ENCODE data around the gene DPF3.

Gene DPF3

DNA sequence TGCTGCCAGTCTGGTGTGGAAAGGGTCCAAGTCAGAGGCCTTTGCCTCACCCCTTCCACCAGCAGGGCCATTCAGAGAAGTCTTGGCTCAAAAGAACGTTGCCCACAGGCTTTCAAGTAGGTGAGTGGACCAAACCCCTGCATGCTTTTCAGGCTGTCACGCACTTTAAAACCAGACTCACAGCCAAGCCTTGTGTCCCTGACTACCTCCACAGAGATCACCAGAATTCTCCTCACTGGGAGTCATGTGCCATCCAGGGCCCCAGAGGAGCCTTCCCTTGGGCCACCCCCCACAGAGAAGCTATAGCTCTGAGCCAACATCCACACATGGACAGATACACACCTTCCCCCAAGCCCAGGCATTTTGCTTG is 283.1 kb downstream of the DPF3 start:
- DNase-seq: no peak

DNA sequence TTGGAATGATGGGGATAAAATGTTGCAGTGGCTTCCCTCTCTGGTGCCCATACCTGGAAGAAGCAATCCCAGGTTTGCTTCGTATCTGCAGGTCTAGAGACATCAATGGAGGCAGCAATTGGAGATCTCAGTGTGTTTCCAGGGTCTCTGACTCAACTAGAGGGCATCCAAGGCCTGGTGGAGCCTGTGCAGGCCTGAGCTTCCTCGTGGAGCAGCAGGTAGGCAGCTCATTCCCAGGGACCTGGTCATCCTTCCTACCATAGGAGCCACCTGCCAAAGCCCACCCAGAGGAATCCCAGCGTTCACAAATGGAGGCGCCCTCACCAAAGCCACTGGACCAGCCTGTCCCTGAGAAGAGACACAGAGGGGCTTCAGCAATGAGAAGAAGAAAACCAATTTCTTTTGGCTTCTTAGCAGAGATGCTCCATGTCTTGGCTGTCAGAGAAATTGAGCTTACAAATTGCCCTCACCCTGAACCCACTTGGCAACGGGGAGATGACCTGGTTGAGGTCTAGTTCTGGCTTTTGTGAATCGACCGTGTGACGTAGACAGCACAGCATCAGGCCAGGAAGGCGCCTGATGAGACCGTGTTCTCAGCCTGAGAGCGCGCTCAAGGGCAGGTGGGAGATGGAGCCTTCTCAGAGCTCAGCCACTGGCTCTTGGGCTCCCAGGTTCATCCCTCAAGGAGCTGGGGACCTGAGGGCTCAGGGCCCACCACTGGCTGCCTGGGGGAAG is 283.6 kb downstream of the DPF3 start:
- DNase-seq: no peak

DNA sequence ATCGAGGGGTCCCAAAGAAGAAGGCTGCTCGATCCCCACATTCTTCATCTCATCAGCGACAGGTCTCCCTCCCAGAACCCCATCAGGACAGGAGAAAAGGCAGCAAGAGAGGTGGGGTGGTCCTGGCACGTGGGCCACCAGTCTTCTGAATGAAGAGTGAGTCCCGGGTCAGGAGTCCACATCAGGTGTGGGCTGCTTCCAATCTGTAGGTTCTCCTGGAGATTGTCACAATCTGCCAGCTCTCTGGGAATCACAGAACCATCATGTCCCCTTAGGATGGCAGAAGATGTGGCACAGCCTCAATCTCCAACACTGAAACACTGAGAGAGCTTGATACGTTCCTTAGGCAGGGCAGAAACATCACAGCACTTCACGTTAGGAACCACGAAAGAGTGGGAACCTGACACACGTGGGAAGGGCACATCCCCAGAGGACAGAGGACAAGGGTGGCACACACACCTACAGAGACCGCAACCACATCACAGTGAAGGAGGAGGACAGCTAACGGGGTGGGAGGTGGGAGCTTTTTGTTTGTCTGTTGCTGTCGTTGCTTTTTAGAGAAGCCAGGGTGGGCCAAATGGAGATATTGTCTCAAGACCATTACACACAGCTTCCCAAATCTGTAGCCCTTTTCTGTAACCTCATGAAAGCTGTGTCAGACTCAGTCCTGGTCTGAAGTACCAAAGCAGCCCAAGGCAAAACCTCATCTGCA is 284.5 kb downstream of the DPF3 start:
- DNase-seq: no peak

DNA sequence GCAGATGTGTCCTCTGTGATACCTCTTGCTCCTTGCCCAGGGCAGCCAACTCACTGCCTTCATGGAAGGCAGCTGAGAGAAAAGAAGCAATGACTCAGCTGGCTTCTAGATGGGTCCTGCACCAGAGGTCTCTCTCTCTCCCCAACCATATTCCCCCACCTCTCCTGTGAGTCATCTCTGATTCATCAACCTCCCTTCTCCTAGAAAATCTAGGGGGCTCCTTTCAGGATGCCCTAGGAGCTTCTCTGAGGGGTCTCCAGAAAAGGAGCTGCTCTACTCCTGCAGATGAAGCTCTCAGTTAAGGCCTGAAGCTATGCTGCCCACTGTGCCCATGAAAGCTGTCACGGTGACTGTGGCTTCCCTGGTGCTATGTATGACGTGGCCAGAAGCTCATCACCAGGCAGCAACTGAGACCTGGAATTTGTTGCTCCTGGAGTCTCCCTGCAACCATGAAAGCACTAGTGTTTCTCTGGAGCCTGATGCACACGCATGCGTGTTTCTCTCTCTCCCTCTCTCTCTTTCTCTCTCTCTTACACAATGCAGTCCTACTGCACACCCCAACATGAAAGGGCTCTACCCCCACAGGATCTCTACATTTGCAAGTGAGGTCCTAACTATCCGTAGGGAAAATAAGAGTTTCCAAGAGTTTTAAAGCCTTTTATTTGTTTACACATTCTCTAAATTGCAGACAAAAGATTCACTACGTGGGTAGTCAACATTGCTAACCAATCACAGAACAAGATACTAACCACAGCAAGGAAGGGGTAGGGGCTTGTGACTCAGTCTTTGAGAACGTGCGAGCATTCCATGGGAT is 285.3 kb downstream of the DPF3 start:
- DNase-seq: no peak

DNA sequence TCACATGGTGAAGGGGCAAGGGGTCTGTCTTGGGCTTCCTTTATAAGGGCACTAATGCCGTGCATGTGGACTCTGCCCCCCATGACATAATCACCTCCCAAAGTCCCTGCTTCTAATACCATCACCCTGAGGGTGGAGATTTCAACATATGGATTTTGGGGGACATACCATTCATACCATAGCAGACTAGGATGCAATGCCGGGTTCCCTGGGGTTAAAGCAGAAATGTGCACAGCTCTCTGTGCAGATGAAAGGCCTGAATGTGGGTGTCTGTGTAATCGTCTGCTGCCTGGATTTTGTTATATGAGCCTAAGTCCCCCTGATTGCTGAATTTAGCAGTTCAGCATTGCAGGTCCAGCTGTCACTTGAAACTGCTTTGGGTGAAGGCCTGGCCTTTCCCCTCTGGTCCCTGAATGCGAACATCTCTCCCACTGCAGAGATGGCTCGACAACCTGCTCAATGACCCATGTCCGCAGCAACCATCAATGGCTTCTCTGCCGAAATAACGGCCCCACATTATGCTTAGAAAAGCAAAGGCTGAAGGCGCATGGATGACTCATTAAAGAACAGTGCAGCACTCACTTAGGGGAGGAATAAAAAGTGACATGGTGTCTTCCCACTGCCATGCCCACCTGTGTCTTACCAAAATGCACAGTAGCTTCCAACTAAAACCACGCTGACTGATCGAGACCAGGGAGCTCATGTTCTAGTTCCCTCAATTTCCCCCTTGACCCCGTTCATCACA is 286.3 kb downstream of the DPF3 start:
- DNase-seq: no peak

DNA sequence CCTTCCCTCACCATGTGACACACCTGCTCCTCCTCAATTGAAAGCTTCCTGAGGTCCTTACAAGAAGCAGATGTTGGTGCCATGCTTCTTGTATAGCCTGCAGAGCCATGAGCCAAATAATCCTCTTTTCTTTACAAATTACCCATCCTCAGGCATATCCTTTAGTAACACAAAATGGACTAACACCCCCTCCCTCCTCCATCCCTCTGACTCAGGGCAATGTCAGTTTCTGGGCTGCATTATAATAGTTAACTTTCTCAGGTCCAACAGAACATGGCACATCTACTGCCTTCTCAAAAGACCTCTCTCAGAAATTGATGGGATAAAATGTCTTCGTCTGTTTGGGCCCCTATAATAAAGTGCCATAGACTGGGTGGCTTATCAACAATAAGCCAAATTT is 287.0 kb downstream of the DPF3 start:
- DNase-seq: no peak

DNA sequence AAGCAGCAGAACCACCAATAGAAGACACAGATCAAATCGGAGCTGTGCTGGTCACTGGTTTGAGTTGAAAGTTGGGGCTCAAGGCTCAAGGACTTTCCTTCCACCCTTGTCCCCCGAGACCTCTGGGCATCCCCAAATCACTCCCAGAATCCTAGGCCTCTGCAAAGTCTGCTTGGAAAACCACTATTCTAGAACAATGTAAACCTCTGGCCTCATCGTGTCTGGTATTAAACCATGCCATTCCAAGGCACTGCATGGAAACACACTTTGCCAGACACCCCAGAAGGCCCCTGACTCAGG is 288.0 kb downstream of the DPF3 start:
- DNase-seq: no peak

DNA sequence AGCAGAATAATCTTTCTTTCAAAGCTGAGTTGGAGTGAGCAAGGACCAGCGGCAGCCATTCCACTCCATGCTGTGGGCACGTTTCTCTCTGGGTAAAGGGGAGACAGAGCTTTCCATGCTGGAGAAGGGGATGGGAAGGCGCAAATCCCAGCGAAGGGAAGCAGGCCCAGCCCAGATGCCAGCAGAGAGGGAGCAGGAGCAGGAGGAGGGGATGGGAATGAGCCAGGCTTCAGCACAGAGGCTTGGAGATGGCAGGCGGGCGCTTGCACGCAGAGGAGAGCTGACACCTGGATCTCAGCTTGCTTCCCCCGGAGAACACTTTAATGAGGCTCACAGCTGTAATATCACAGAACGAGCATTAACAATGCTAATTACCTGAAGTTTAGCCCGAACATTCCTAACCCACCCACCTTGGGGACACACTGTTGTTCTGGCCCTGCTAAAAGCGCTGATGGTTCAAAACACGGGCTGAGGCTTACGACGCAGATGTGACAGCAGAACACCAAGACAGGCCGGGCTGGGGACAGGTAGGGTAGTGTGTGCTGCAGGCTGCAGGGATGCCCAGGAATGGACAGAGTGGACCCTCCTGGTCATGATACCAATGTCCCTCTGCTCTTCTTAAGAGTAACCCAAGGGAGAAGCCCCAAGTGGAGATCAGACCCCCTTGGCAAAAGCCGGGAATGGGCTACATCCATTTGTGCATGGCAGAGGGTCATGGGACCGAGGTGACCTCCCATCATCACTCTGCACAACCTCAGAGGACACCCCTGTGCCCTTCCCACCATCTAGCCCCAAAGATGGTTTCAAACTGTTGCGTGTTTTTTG is 288.6 kb downstream of the DPF3 start:
- DNase-seq: no peak

DNA sequence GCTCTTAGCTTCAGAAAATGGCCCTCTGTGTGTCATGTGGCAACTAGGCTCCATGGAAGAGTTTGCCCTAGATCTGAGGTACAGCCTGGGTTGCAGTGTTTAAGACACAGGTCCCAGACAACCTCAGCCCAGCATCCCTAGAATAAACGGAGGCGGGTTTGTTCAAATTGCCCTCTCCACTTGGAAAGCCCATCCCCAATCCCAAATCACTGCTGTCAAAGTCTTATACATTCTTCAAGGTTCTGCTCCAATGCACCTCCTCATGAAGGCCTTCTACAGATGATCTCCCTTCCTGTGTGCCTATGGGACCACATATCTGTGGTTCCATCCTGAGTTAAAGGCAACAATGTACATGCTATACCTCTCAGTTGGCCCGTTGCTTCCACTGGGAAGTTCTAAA is 289.8 kb downstream of the DPF3 start:
- no peak for DNase-seq

DNA sequence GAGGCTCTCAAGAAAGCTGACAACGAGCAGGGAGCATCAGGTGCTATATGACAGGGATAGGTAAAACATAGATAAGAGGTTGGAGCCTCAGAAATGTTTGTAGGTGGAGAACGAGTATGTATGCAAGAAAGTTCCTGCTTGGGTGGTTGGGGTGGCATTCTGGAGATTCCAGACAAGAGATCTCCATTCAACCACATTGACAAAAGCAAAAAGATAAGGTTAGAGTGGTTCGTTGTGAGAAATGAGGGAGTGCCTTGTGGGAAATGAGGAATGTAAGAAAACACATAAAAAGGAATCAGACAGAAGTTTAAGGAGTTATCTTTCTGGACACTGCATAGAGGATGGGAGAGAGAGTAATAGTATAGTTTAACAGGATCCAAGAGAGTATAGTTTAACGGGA is 290.3 kb downstream of the DPF3 start:
- no peak for DNase-seq

DNA sequence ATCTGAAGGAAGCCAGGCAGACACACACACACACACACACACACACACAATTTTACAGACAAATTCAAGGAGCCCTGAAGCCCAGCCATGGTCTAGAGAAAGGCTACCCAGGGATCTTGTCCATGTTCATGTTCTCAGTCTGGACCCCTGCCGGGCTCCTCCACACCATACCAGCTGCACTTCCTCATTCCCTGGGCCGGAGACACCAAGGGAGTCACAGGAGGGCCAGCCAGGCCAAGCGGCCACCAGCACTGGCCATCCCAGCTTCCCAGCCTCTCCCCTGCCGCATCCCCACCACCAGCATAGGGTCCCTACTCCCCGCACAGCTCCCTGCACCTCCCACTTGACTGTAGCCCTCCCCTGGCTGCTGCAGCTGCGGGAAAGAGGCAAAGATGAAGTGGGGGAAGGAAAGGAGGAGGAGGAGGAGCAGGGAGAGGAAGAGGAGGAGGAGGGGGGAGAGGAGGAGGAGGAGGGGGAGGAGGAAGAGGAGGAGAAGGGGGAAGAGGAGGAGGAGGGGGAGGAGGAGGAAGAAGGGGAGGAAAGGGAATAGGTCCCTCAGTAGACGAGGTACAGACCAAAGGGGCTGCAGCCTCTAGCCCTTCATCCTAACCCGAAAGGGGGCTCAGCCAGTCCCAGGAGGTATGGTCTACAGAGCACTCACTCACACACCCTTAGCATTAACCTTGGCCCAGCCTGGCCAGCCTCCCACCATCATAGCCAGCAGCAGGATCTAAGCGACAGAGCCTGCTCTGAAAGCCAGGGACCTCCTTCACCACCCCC is 293.2 kb downstream of the DPF3 start:
- DNase-seq: no peak

DNA sequence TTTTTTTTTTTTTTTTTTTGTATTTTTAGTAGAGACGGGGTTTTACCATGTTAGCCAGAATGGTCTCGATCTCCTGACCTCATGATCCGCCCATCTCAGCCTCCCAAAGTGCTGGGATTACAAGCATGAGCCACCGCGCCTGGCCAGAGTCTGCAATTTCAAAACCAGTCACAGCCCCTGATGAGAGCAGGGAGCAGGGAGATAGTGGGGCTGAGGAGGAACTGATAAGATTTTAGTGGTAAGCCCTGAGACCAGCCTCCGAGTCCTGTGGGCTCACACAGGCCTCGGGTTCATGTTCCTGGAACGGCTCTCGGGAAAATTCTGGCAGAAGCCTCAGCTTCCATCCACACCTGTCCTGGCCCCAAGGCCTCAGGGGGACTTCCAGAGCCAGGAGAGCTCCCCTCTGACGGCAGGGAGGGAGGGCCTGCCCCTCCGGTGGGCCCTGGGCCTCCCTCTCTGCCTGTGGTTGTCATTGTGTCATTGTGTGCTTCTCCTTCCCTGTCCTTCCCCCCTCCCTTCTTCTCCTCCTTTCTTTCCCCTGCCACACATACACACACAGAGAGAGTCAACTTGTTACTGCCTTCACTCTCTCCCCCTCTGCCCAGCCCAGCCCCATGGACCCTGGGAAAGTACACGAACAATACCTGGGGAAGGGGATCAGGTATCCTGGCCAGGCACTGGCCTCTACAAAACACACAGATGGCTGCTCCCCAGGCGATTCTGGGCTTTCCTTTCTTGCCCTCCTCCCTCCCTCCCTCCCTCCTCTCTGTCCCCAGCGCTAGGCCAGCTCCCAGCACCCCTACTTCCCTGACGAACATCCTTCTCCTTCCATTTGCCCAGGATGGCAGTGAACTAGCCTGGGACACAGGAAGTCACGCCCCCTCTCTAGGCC is 294.1 kb downstream of the DPF3 start:
- DNase-seq: no peak

DNA sequence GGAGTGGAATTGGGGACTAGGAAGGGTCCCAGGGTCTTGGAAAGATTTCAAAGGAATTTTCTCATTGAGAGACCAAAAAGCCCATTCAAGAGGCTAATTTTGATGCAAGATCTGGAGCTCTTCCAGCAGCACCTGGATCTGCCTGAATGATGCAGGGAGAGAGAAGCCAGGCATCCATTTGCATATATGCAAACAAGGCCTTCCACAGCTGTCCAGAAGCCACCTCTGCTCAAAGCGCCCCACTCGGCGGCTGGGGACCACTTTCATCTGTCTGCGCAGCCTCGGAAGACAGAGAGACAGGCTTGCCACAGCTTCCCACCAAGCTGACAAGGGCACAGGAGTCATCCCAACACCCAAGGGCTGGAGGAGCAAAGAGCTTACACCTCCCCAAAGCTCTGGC is 295.6 kb downstream of the DPF3 start:
- DNase-seq: no peak

DNA sequence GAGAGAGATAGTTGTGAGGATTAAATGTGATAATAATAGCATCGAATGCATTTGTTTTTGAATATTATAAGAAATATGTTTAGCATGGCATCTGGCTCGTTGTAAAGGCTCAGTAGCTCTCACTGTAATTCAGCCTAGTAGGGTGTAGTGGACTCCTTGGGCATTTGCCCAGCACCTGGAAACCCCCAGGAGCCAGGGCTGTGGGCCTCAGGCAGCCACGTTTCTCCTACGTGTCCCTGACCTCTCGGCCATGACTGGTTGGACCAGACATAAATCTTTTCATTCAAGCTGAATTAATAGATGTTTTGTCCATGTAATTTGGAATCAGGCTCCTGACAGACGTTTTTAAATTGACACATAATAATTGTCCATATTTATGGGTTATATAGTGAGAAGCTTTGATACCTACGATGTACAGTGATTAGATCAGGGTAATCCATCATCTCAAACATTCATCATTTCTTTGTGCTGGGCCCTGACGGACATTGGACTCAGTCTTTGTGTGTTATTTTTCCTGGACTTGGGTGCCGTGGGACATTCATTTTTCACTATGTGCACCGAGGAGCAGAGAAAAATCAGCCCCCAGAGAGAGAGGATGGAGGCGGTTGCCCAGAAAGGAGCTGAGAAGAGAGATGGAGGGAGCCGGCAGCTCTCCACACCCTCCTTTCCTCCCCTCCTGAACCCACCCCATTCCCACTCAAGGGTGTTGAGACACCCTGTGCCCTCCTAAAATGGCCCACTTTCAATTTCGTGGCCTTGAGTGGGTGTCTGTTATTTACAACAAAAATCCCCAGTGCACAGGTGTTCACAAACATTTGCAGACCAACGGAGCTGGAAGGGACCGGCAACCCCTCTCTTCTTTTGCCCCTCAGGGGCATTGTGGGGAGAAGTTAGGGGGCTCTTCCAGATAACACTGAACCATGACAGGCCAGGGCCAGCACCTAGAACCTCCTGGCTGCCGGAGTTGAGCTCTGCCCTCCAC is 296.4 kb downstream of the DPF3 start:
- no peak for DNase-seq

DNA sequence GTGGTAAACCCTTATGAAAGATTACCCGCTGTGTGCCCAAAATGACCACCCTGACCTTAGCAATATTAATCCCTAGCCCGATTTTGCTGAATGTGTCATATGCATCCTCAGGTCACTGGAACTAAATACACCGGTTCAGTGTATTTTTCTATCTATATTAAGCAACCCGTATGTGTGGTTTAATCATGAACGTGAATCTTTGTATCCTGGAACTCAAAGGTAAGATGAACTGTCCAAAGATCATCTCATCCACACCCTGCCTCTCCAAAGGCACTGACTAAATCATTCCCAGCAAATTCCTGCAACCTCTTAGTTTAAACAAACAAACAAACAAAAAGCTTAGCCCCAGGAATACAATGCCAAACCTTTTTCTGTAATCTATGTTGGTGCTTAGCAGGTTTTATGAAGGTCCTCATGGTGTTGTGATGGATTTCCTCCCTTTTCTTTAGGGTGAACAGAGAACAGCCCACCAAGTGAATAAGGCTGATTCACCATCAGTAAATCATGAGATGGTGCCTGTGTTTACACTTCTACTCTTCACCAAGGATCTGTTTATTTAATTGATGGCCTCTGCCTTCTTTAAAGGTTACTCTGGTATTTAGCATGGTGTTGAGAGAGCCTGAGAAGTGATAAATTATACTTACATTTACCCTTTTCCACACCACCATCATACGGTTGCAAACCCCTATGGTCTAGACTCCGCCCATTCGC is 298.6 kb downstream of the DPF3 start:
- no peak for DNase-seq

DNA sequence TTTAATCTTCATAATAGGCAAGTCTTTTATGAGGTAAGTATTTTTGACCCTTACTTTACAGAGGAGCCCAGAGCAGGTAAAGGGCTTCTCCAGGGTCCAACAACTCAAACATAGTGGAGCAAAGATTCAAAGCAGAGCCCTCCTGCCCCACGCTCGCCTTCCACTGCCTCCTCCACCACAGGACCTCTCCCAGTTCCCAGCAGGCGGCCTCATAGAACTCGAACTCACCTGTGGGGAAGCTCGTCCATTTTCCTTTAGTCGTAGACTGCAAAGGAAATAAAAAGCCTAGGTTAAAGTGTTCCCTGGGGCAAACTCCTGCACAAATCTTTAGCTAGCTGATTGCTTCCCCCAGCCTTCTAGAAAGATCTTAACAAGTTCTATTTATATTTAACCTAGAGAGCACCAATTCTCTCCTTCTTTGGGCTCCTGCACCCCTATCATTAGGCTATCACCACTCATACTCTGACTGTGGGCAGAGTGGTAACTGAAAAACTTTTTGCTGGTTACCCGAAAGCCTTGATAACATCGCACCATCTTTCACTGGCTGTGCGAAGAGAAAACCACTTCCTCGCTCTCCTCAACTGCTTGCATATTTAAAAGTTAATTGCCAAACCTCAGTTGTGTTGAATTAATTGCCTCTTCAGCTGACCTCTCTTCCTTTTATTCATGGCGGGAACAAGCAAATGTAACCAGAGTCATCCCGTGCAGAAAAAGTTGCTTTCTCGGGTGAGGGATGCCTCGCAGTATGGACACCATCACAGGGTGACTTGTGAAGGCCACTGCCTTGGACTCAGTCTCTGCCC is 299.6 kb downstream of the DPF3 start:
- no peak for DNase-seq

DNA sequence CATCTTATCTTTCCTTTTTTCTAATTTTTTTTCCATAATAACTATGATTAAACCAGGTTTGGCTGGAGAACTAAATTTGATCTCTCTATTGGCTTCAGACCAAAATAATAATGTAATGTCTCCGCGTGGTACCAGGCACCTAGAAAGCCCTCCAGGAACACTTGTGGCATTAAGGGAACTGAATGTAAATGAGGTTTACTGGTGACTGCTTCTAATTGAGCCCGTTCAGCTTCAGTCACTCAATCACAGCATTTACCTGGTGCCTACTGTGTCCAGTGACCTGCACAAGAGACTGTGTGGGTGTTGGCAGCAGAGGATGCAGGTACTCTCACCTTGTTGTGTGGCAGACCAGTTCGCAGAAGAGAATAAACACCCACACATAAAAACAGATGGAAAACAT is 302.5 kb downstream of the DPF3 start:
- DNase-seq: no peak

DNA sequence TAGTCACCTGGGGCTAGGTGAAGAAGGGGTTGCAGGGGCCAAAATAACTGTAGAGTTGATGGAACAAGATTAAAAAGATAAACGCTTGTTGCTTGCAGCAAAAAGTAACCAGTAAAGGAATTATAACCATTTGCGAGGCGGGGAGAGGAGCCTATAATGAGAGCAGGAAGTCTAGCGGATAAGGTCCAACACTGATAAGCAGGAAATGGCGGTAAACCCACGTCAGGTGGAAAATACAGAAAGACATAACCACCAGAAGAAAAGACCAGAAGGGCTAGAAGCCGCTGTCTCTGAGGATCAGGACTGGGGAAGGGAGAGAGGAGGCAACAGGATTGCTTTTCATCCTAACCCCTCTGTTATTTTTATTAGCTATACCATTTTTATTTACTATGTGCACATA is 303.3 kb downstream of the DPF3 start:
- DNase-seq: no peak
